NB4 (cell line): ENCODE measurements around the gene FBXO48.

Experiments
- DNase-seq: peaks from one replicate; pipeline ENCODE4 v3.0.0; 2010; ENCODE audit warnings: low read depth
- H3K4me3 ChIP-seq: one replicate; pipeline ENCODE4 v1.5.1; 2011; ENCODE audit warnings: mild to moderate bottlenecking, low read depth, low read length, moderate library complexity
- CTCF ChIP-seq: IDR thresholded peaks from one replicate; pipeline ENCODE4 v1.5.1; 2012; ENCODE audit warnings: low read depth, low read length
- MAX ChIP-seq: IDR thresholded peaks from 2 replicates; pipeline ENCODE4 v1.6.1; 2011; ENCODE audit warnings: low read depth, low read length
- MYC ChIP-seq: IDR thresholded peaks from 2 replicates; pipeline ENCODE4 v1.6.1; 2011; ENCODE audit warnings: low read depth, low read length
- POLR2A ChIP-seq: IDR thresholded peaks from 2 replicates; pipeline ENCODE4 v1.6.1; 2011; ENCODE audit warnings: mild to moderate bottlenecking; ENCODE audit not compliant: insufficient read length; ENCODE audit errors: extremely low read depth

FBXO48 gene

GRCh38 chr2:68412127-68412819 lies 54.8 kb downstream of the FBXO48 start:
- TF ChIP-seq POLR2A (no peak), MAX (no peak), CTCF (no peak), MYC (no peak)
- peak; percentile 87 for DNase-seq
- peak overlapping the region; percentile 32 for H3K4me3 ChIP-seq

- no peak for TF ChIP-seq CTCF
- 0 out of 2 replicates have a peak, but pooled peaks have one; percentile 49 for TF ChIP-seq MAX
- TF ChIP-seq POLR2A = no peak
- peak; percentile 52 for TF ChIP-seq MYC
- peak overlapping the region; percentile 32 for H3K4me3 ChIP-seq
- peak; percentile 97 for DNase-seq
Measured at GRCh38 chr2:68411397-68412126, 55.5 kb downstream of the FBXO48 start.
